ENCODE data around the gene CBX4. TPM values are rescaled to one million over a fixed set of nuclear protein-coding genes. Genes with fewer than 3 reads are reported as not detected.

CBX4 gene
- polyA plus RNA-seq, 1 donor (not counting 4 experiments of a cell fraction or from before 2014, with no cell fraction given): 7.0 TPM

DNA sequence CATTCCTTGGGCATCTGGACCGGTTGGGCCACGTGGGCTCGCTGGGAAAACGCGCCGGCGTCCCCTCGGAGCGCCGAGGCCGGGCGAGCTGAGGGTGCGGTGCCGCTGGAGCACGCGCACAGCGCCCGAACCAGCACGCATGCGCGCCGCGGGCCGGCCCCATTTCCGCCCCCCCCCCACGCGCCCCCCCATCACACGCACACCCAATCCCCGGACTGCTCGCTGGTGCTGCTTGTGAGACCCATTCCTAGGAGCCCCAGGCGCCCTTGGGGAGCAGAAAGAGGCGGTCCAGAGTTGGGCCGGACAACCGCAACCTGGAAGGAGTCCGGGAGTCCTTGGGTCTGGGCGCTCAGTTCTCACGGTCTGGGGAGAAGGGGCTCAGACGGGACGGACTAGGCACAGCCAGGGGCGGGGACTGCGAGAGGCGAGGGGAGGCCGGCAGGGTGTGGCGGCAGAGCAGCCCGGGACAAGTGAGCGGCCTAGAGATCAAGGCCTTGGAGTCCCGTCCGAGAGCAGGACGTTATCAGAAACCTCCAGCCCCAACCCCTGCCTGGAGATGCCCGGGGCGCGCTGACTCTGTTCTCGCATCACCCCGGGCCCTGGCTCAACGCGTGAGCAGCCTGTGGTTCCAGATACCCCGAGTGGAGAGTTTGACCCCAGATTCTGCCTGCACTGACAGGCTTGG is 36.4 kb downstream of the CBX4 start:
- Histone ChIP-seq H3K9ac (ENCODE audit: control insufficient read depth, extremely low read depth, insufficient read depth, low read length) (no peak overlapping the region), H3K79me2 (ENCODE audit: control insufficient read depth, insufficient read depth, low read length) (no peaks in the 10 kb centered on the region), H3K27me3 (ENCODE audit: control insufficient read depth, extremely low read depth, insufficient read depth, low read length) (peaks cover 100% of the 10 kb centered on the region), H3K4me2 (ENCODE audit: control insufficient read depth, extremely low read depth, insufficient read depth, low read depth, low read length) (peak overlapping the region; percentile 17), H2AFZ (ENCODE audit: control insufficient read depth, low read length) (no peak overlapping the region), H3K36me3 (ENCODE audit: control insufficient read depth in 2 of 2, extremely low read depth in 1 of 2, insufficient read depth in 2 of 2, low read length in 2 of 2) (no peaks in the 10 kb centered on the region), H3K4me3 (ENCODE audit: control insufficient read depth in 2 of 3, extremely low read depth in 1 of 3, insufficient read depth in 2 of 3, low read depth in 1 of 3, low read length in 3 of 3) (no peak overlapping the region), H3K27ac (ENCODE audit: control insufficient read depth, insufficient read depth, low read length) (no peak overlapping the region), H4K20me1 (ENCODE audit: control insufficient read depth, extremely low read depth, insufficient read depth, low read length) (peaks cover 3% of the 10 kb centered on the region), H3K9me1 (ENCODE audit: control insufficient read depth, extremely low read depth, insufficient read depth, low read length) (no peaks in the 10 kb centered on the region), H3K9me3 (ENCODE audit: control insufficient read depth, low read depth, low read length) (no peaks in the 10 kb centered on the region), H3K4me1 (ENCODE audit: control insufficient read depth, extremely low read depth, insufficient read depth, low read length) (peaks cover 32% of the 10 kb centered on the region)
- dilution Hi-C loops (cut with MboI; ENCODE audit: extremely low pct_ligation_motif_present, low sequenced_read_pairs): no loop called here
- no peak for TF ChIP-seq CTCF (optimal IDR thresholded peaks at IDR 0.05 in 1 of 3, IDR thresholded peaks at IDR 0.05 in 1 of 3, conservative IDR thresholded peaks at IDR 0.05 in 1 of 3; ENCODE audit: extremely low read depth in 1 of 3, insufficient read depth in 2 of 3, low read length in 3 of 3)
- TF ChIP-seq EZH2 (IDR thresholded peaks at IDR 0.05; ENCODE audit: low read length): no peak
- no peak for DNase-seq (ENCODE audit: low read depth, low spot score)
- FAIRE-seq: no peak

- Histone ChIP-seq H3K36me3 (ENCODE audit: control insufficient read depth in 2 of 2, extremely low read depth in 1 of 2, insufficient read depth in 2 of 2, low read length in 2 of 2) (no peaks in the 10 kb centered on the region), H3K4me1 (ENCODE audit: control insufficient read depth, extremely low read depth, insufficient read depth, low read length) (peaks cover 33% of the 10 kb centered on the region), H3K79me2 (ENCODE audit: control insufficient read depth, insufficient read depth, low read length) (no peaks in the 10 kb centered on the region), H3K9me1 (ENCODE audit: control insufficient read depth, extremely low read depth, insufficient read depth, low read length) (no peaks in the 10 kb centered on the region), H3K9ac (ENCODE audit: control insufficient read depth, extremely low read depth, insufficient read depth, low read length) (no peak overlapping the region), H3K9me3 (ENCODE audit: control insufficient read depth, low read depth, low read length) (no peaks in the 10 kb centered on the region), H3K4me3 (ENCODE audit: control insufficient read depth in 2 of 3, extremely low read depth in 1 of 3, insufficient read depth in 2 of 3, low read depth in 1 of 3, low read length in 3 of 3) (no peak overlapping the region), H3K27ac (ENCODE audit: control insufficient read depth, insufficient read depth, low read length) (no peak overlapping the region), H3K4me2 (ENCODE audit: control insufficient read depth, extremely low read depth, insufficient read depth, low read depth, low read length) (peak overlapping the region; percentile 17), H2AFZ (ENCODE audit: control insufficient read depth, low read length) (no peak overlapping the region), H4K20me1 (ENCODE audit: control insufficient read depth, extremely low read depth, insufficient read depth, low read length) (peaks cover 3% of the 10 kb centered on the region), H3K27me3 (ENCODE audit: control insufficient read depth, extremely low read depth, insufficient read depth, low read length) (peaks cover 96% of the 10 kb centered on the region)
- TF ChIP-seq EZH2 (IDR thresholded peaks at IDR 0.05; ENCODE audit: low read length) (peak; percentile 64), CTCF (optimal IDR thresholded peaks at IDR 0.05 in 1 of 3, IDR thresholded peaks at IDR 0.05 in 1 of 3, conservative IDR thresholded peaks at IDR 0.05 in 1 of 3; ENCODE audit: extremely low read depth in 1 of 3, insufficient read depth in 2 of 3, low read length in 3 of 3) (no peak)
- DNase-seq (ENCODE audit: low read depth, low spot score) (no peak), FAIRE-seq (no peak)
- dilution Hi-C loops (cut with MboI; ENCODE audit: extremely low pct_ligation_motif_present, low sequenced_read_pairs): no loop called here
Measured at GRCh38 chr17:79802039-79802735, 37.1 kb downstream of the CBX4 start.

Data from keratinocyte (primary cell).